ACHN (cell line): ENCODE data around the gene NACAD.
"Not testable (repeated sequence)": the region's sequence is repeated elsewhere in the genome, so short reads cannot be mapped to it uniquely, and the experiment has no call there.

Experiments
- DNase-seq: peaks from one replicate; pipeline ENCODE4 v3.0.0-alpha.2; 2015
- in situ Hi-C: cut with HindIII; loops from 2 replicates; pipeline ENCODE4 v1.10.0; 2017; ENCODE audit warnings: low sequenced_read_pairs, low pct_ligation_motif_present, low pct_unique_long_range_greater_than_20kb

Gene NACAD

GRCh38 chr7:45035893-45036292, 52.9 kb downstream of the NACAD start:
- DNase-seq, result no peak
- in situ Hi-C loops, result no loop called here

- in situ Hi-C loops, result no loop called here
- no peak for DNase-seq
Measured at GRCh38 chr7:45035371-45035770, 53.4 kb downstream of the NACAD start.

GRCh38 chr7:45034710-45035109, 54.1 kb downstream of the NACAD start:
- DNase-seq, in situ Hi-C loops: not testable (repeated sequence)

- in situ Hi-C loops, result no loop called here
- no peak for DNase-seq
Measured at GRCh38 chr7:45033931-45034290, 54.9 kb downstream of the NACAD start.

GRCh38 chr7:45033261-45033930, 55.4 kb downstream of the NACAD start:
- DNase-seq, result peak; percentile 61
- in situ Hi-C loops, result no loop called here

- DNase-seq, result no peak
- in situ Hi-C loops, result no loop called here
Measured at GRCh38 chr7:45032421-45032820, 56.3 kb downstream of the NACAD start.

GRCh38 chr7:45031829-45032228, 56.9 kb downstream of the NACAD start:
- DNase-seq, result no peak
- in situ Hi-C loops, result no loop called here
